ENCODE results near the gene PBX4.
"Not testable (repeated sequence)": the region's sequence is repeated elsewhere in the genome, so short reads cannot be mapped to it uniquely, and the experiment has no call there.

GRCh38 chr19:19606686-19607085 lies 11.8 kb downstream of the PBX4 start:
- TF ChIP-seq ZNF274 (IDR thresholded peaks at IDR 0.05; ENCODE audit: low read depth, low read length); YY1 (IDR thresholded peaks at IDR 0.05; ENCODE audit: insufficient read depth, insufficient read length); SUZ12 (IDR thresholded peaks at IDR 0.05; ENCODE audit: extremely low read depth, insufficient read depth, insufficient read length): not testable (repeated sequence)

Data from NT2/D1 (cell line).